Heart left ventricle (tissue), 13 donors: Measurements from ENCODE around the gene PTCSC3.

Experiments
- POLR2A ChIP-seq, 2 donors: fragments of 450-650 bp; IDR thresholded peaks; one replicate each; pipeline ENCODE4 v1.6.1; 2017; ENCODE audit warnings: antibody characterized with exemption in 2 of 2, mild to moderate bottlenecking in 2 of 2, moderate library complexity in 2 of 2
- TF ChIP-seq, protein P1 (sequence below), 12 donors: fragments of 200-600 bp; sonication (generic) in 4 of 12; IDR thresholded peaks; one replicate each; pipeline versions ENCODE4 v1.5.0 to v1.8.0; 2018 to 2022; ENCODE audit warnings: antibody characterized with exemption in 12 of 12, mild to moderate bottlenecking in 5 of 12
- donor health status: ischemic (EF 13 %, LVEDD 7.1; RV severe dilation, severe dysfunction).
- donor health status: DM: no; HTN: yes; CAD: no.
- donor health status: DM: no; HTN: no; CAD: no.
- donor health status: ischemic (EF 25% LVEDD 6.9; RV normal size, moderate dysfunction).
- donor health status: ischemic (EF 25% LVEDD 5.7; RV mildly dilated, moderate dysfunction).
- donor health status: ischemic (EF 35%, LVEDD 5.7; RV mildly dilated, moderate dysfunction).
- donor health status: nonischemic (EF 11% LVEDD 7.7; RV severe dilation, severe dysfunction).
- donor health status: DM: yes; HTN: yes; CAD: no.
- donor health status: PGD.
- donor health status: ischemic (EF 29% LVEDD 5.4; RV normal size, mild dysfunction).
- donor health status: nonischemic (EF 23%, LVEDD 6.1; RV moderate dilation, normal function).

DNA sequence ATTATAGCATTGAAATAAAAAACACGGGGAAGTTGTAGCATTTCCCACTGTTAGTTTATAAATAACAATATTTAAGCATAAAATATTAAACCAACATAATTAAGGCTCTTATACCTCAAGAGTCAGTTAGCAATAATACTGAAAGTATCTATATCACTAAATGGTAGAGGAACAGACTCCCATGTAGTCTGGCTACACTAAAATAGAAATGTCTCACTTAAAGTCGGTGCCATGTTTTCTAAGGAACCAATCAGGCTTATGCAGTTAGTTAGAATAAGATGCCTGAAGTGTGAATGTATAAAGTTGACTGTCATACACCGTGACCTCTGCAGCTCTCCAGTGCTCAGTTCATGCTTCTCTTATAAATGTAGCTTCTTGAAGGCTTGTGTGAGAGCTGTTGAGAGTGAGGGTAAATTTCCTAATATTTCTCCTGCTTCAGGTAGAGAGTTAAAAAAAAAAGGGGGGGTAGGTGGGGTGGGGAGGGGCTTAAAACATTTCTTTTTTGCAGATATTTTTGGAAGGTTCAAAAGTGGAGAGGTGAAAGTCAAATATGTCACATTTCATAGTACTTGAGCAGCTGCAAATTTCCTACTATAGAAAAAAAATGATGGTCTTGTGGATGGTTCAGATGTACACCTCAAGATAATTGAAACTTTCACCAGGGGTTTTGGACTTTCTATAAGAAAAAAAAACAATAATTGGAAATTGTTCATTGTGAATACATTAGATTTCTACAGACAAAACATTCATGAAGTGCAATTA is 64.5 kb downstream of the PTCSC3 start:
- TF ChIP-seq POLR2A (IDR thresholded peaks at IDR 0.05) = no peak
- TF ChIP-seq, protein P1, sequence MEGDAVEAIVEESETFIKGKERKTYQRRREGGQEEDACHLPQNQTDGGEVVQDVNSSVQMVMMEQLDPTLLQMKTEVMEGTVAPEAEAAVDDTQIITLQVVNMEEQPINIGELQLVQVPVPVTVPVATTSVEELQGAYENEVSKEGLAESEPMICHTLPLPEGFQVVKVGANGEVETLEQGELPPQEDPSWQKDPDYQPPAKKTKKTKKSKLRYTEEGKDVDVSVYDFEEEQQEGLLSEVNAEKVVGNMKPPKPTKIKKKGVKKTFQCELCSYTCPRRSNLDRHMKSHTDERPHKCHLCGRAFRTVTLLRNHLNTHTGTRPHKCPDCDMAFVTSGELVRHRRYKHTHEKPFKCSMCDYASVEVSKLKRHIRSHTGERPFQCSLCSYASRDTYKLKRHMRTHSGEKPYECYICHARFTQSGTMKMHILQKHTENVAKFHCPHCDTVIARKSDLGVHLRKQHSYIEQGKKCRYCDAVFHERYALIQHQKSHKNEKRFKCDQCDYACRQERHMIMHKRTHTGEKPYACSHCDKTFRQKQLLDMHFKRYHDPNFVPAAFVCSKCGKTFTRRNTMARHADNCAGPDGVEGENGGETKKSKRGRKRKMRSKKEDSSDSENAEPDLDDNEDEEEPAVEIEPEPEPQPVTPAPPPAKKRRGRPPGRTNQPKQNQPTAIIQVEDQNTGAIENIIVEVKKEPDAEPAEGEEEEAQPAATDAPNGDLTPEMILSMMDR (IDR thresholded peaks at IDR 0.05) = no peak
